Endothelial cell of umbilical vein (primary cell): Measurements from ENCODE around the gene NRDC. TPM values are rescaled to one million over a fixed set of nuclear protein-coding genes. Genes with fewer than 3 reads are reported as not detected.

Experiments
- BruUV-seq: library from RNA; stranded (reverse); fragments of 400-500 nt; replicated peaks from 2 replicates; lab custom pipeline; 2021; lab: Mats Ljungman, UMichigan
- CTCF ChIA-PET: fragments of 300-600, 350-600 bp; sonication (Branson Sonifier 250); formaldehyde crosslinking; loops from one replicate; lab custom pipeline; 2021; ENCODE audit warnings: antibody characterized with exemption, inconsistent platforms; lab: Charles Lee
- POLR2A ChIA-PET: fragments of 300-600, 350-600 bp; sonication (Branson Sonifier 250); formaldehyde crosslinking; loops from one replicate; lab custom pipeline; 2021; ENCODE audit warnings: antibody characterized with exemption, inconsistent platforms; lab: Charles Lee
- DNase-seq: peaks from one replicate; pipeline ENCODE4 v3.0.0-alpha.2; 2011; ENCODE audit warnings: low read depth, low spot score
- FAIRE-seq: peaks from 2 replicates; lab custom pipeline; 2011; peaks lifted over from hg19 to GRCh38; lab: Jason Lieb, UNC
- H2AFZ ChIP-seq: 2 replicates; pipeline ENCODE4 v1.6.0; 2012; ENCODE audit warnings: low read depth, low read length, control low read depth, inconsistent platforms
- H3K27ac ChIP-seq: 2 replicates; pipeline ENCODE4 v1.5.1; 2011; ENCODE audit warnings: low read depth, mild to moderate bottlenecking, control low read depth, low read length, moderate library complexity; ENCODE audit not compliant: insufficient read depth
- H3K27me3 ChIP-seq, 2 experiments: 2 replicates each; pipeline versions ENCODE4 v1.6.0 to v1.6.1; 2011; ENCODE audit warnings: low read length in 2 of 2, mixed read lengths in 1 of 2; ENCODE audit not compliant: control insufficient read depth in 2 of 2, insufficient read depth in 2 of 2
- H3K36me3 ChIP-seq, 2 experiments: 2 replicates in 1 of 2; 3 replicates in 1 of 2; pipeline ENCODE4 v1.5.1; 2011; ENCODE audit warnings: low read length in 2 of 2, mild to moderate bottlenecking in 1 of 2, moderate library complexity in 1 of 2; ENCODE audit not compliant: control insufficient read depth in 2 of 2, insufficient read depth in 2 of 2; ENCODE audit errors: extremely low read depth in 1 of 2
- H3K4me1 ChIP-seq: 3 replicates; pipeline ENCODE4 v1.5.1; 2011; ENCODE audit warnings: mild to moderate bottlenecking, low read length; ENCODE audit not compliant: control insufficient read depth, insufficient read depth; ENCODE audit errors: extremely low read depth
- H3K4me2 ChIP-seq: 2 replicates; pipeline ENCODE4 v1.6.1; 2011; ENCODE audit warnings: low read length, control low read depth, mixed read lengths; ENCODE audit not compliant: insufficient read depth
- H3K4me3 ChIP-seq, 3 experiments: fragments of 200-600 bp in 1 of 3; sonication (generic), shearing (Covaris generic) in 1 of 3; replicated peaks in 1 of 3; 2 replicates each; pipeline ENCODE4 v1.5.1; 2011 to 2016; ENCODE audit warnings: control low read depth in 3 of 3, low read length in 3 of 3, mild to moderate bottlenecking in 2 of 3, inconsistent platforms in 1 of 3, low read depth in 1 of 3, moderate library complexity in 1 of 3; ENCODE audit not compliant: insufficient read depth in 1 of 3
- H3K79me2 ChIP-seq: 2 replicates; pipeline ENCODE4 v1.6.0; 2012; ENCODE audit warnings: low read length, inconsistent platforms; ENCODE audit not compliant: control insufficient read depth, insufficient read depth
- H3K9ac ChIP-seq: replicated peaks from 2 replicates; pipeline ENCODE3; 2011; ENCODE audit warnings: low read length, control low read depth; ENCODE audit not compliant: insufficient read depth; ENCODE audit errors: extremely low read depth
- H3K9me1 ChIP-seq: replicated peaks from 3 replicates; pipeline ENCODE4 v1.6.0; 2011; ENCODE audit warnings: mild to moderate bottlenecking, low read length; ENCODE audit not compliant: control insufficient read depth, insufficient read depth; ENCODE audit errors: extremely low read depth
- H3K9me3 ChIP-seq: replicated peaks from 2 replicates; pipeline ENCODE4 v1.5.1; 2012; ENCODE audit warnings: low read length, inconsistent platforms; ENCODE audit not compliant: control insufficient read depth, insufficient read depth
- H4K20me1 ChIP-seq: replicated peaks from 2 replicates; pipeline ENCODE3; 2011; ENCODE audit warnings: mild to moderate bottlenecking, low read length; ENCODE audit not compliant: control insufficient read depth, insufficient read depth; ENCODE audit errors: extremely low read depth
- CTCF ChIP-seq, 2 donors: IDR thresholded peaks; 1 replicate in 1 of 2; 2 replicates in 1 of 2; pipeline ENCODE4 v1.5.1; 2011; ENCODE audit warnings: low read length in 2 of 2, mild to moderate bottlenecking in 2 of 2, moderate library complexity in 2 of 2, control low read depth in 1 of 2, inconsistent platforms in 1 of 2, low read depth in 1 of 2; ENCODE audit not compliant: insufficient read depth in 1 of 2; ENCODE audit errors: extremely low read depth in 1 of 2
- EZH2 ChIP-seq: IDR thresholded peaks from 2 replicates; pipeline ENCODE4 v1.6.1; 2012; ENCODE audit warnings: borderline replicate concordance, low read depth, mild to moderate bottlenecking, moderate library complexity, low read length, inconsistent platforms; ENCODE audit not compliant: severe bottlenecking
- FOS ChIP-seq: IDR thresholded peaks from 2 replicates; pipeline ENCODE4 v1.6.1; 2011; ENCODE audit warnings: mild to moderate bottlenecking, low read length, moderate library complexity, borderline replicate concordance; ENCODE audit not compliant: insufficient read depth
- GATA2 ChIP-seq: IDR thresholded peaks from 2 replicates; pipeline ENCODE4 v1.7.0; 2011; ENCODE audit warnings: low read depth, mild to moderate bottlenecking, moderate library complexity, mixed read lengths, low read length; ENCODE audit not compliant: insufficient read length, insufficient read depth
- JUN ChIP-seq: IDR thresholded peaks from 2 replicates; pipeline ENCODE4 v1.6.1; 2011; ENCODE audit warnings: borderline replicate concordance, low read depth; ENCODE audit not compliant: insufficient read length, insufficient read depth
- MYC ChIP-seq: IDR thresholded peaks from one replicate; pipeline ENCODE4 v1.6.1; 2011; ENCODE audit warnings: mild to moderate bottlenecking, low read depth, low read length
- POLR2A ChIP-seq: IDR thresholded peaks from 2 replicates; pipeline ENCODE4 v1.6.1; 2012; ENCODE audit warnings: low read depth, mild to moderate bottlenecking, control low read depth, low read length
- POLR2AphosphoS5 ChIP-seq: IDR thresholded peaks from 2 replicates; pipeline ENCODE4 v1.6.1; 2012; ENCODE audit warnings: low read depth, mild to moderate bottlenecking, control low read depth, low read length, moderate library complexity; ENCODE audit not compliant: insufficient read depth
- dilution Hi-C: fragments of 300-500 bp; cut with MboI; formaldehyde crosslinking; loops from one replicate; pipeline ENCODE4 v1.15.0; 2019; ENCODE audit warnings: low sequenced_read_pairs; ENCODE audit not compliant: extremely low pct_ligation_motif_present
- intact Hi-C: fragments of 100-400 bp; cut with micrococcal nuclease; formaldehyde crosslinking; loops from one replicate; pipeline ENCODE4 v1.10.0; 2022
- polyA plus RNA-seq, 4 experiments: library from polyadenylated mRNA; depleted of rRNA in 3 of 4; stranded (reverse) in 3 of 4; unstranded in 1 of 4; fragments of >200 nt; gene quantifications; 2 replicates each; pipeline versions ENCODE4 v1.2.1 to v1.2.3, GENCODE V29; 2011 to 2012; ENCODE audit warnings: missing spikeins in 1 of 4
- total RNA-seq: library from RNA; stranded (reverse); gene quantifications from 2 replicates; pipeline ENCODE4 v1.2.3, GENCODE V29; 2021

Gene NRDC
- total and polyA plus RNA-seq, 2 donors (not counting 3 experiments of a cell fraction or from before 2014, with no cell fraction given) = 41.8 to 146 TPM

DNA sequence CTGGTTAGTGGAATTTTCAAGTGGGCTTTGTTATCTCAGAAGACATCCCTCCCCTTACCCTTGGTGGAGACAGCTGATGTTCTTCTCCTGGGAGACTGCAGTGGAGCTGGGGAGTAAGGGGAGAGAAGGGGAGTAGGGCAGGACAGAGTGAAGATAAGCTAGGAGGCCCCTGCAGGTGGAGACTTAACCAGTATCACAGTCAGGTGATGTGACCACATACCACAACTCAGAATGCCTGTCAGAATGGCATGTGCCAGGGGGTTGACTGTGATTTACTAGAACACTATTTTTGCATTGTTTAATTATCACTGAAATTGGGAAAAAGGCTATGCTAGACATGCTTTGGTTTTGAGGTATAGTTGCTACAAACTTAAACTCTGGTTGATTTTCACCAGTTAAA, 124.6 kb downstream of the NRDC start:
- Histone ChIP-seq H2AFZ (no peak overlapping the region), H3K4me2 (no peak overlapping the region), H3K9me3 (no peaks in the 10 kb centered on the region), H3K4me3 (no peak overlapping the region), H3K9me1 (no peaks in the 10 kb centered on the region), H3K27me3 (no peaks in the 10 kb centered on the region), H3K4me1 (peaks cover 20% of the 10 kb centered on the region), H3K9ac (no peak overlapping the region), H3K36me3 (peaks cover 3 to 9% of the 10 kb centered on the region in 2 experiments), H3K27ac (no peak overlapping the region), H4K20me1 (no peaks in the 10 kb centered on the region), H3K79me2 (no peaks in the 10 kb centered on the region)
- FAIRE-seq (no peak), DNase-seq (no peak)
- POLR2A ChIA-PET = no interaction called here
- intact Hi-C loops (no loop called here), dilution Hi-C loops (no loop called here)
- no TSS peak for BruUV-seq
- CTCF ChIA-PET = no interaction called here
- TF ChIP-seq MYC = no peak
- no peak for TF ChIP-seq FOS
- no peak for TF ChIP-seq JUN
- TF ChIP-seq POLR2A = no peak
- TF ChIP-seq GATA2 = no peak
- TF ChIP-seq POLR2AphosphoS5 = no peak
- TF ChIP-seq EZH2 = no peak
- no peak for TF ChIP-seq CTCF (IDR thresholded peaks at IDR 0.05; ENCODE audit: extremely low read depth in 1 of 2, insufficient read depth in 1 of 2, low read depth in 1 of 2, low read length in 2 of 2)
